Endothelial cell (in vitro differentiated cells): Measurements from ENCODE around the gene B4GALT1. TPM values are rescaled to one million over a fixed set of nuclear protein-coding genes. Genes with fewer than 3 reads are reported as not detected.
"Not testable (repeated sequence)": the region's sequence is repeated elsewhere in the genome, so short reads cannot be mapped to it uniquely, and the experiment has no call there.

Experiments used
- DNase-seq: peaks from one replicate; pipeline ENCODE4 v3.0.0; 2021; ENCODE audit warnings: low spot score
- H3K27ac Mint-ChIP-seq: one replicate; pipeline ENCODE4 v1.8.0; 2021; ENCODE audit warnings: mixed read lengths, inconsistent platforms; ENCODE audit not compliant: unreplicated experiment
- H3K27me3 Mint-ChIP-seq: one replicate; pipeline ENCODE4 v1.8.0; 2021; ENCODE audit warnings: mild to moderate bottlenecking, moderate library complexity, mixed read lengths, inconsistent platforms; ENCODE audit not compliant: unreplicated experiment
- H3K36me3 Mint-ChIP-seq: one replicate; pipeline ENCODE4 v1.8.0; 2021; ENCODE audit warnings: mild to moderate bottlenecking, low read depth, mixed read lengths, inconsistent platforms; ENCODE audit not compliant: unreplicated experiment
- H3K4me1 Mint-ChIP-seq: one replicate; pipeline ENCODE4 v1.8.0; 2021; ENCODE audit warnings: mild to moderate bottlenecking, mixed read lengths, inconsistent platforms; ENCODE audit not compliant: unreplicated experiment
- H3K4me3 Mint-ChIP-seq: one replicate; pipeline ENCODE4 v1.8.0; 2021; ENCODE audit warnings: mild to moderate bottlenecking, mixed read lengths, inconsistent platforms; ENCODE audit not compliant: unreplicated experiment
- H3K9me3 Mint-ChIP-seq: one replicate; pipeline ENCODE4 v1.8.0; 2021; ENCODE audit warnings: mixed read lengths, inconsistent platforms; ENCODE audit not compliant: unreplicated experiment
- total RNA-seq: library from RNA; stranded (reverse); fragmentation: NEBNext Ultra II Directional; extraction: Animal tissue kit (Norgen Biotek cat#: 25700); gene quantifications from one replicate; pipeline ENCODE4 v1.2.1, GENCODE V29; 2021; ENCODE audit not compliant: unreplicated experiment
- TF ChIP-seq, protein P1 (sequence below): fragments of 200-600 bp; sonication (generic); IDR thresholded peaks from one replicate; pipeline ENCODE4 v1.5.0; 2021; ENCODE audit warnings: antibody characterized with exemption; ENCODE audit not compliant: unreplicated experiment

Gene B4GALT1
- total RNA-seq, 1 donor from 2014 or later: 86.7 TPM

DNA sequence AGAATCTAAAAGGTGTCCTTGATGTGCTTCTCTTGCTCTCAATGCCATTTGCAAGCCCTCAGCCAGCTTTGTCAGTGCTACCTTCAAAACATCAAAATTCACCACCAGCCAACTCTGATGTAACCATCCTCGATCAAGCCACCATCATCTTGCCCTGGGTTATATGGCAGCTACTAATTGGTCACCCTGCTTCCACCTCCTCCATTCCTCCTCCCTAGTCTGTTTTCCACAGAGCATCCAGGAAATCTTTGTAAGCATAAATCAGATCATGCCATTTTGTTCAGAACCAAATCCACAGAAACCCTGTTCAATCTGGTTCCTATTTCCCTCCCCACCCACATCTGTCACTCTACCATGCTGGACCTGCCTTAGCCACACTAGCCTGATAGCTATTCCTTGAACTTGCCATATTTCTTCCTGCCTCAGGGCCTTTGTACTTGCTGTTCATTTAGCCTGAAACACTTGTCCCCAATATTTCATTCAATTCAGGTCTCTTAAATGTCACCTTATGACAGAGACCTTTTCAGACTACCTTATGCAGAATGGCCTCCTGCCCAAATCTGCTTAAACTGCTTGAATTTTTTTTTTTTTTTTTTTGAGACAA, 1.9 kb upstream of the B4GALT1 start:
- Mint-ChIP-seq H3K4me1 (peaks cover 63% of the 10 kb centered on the region), H3K27me3 (peaks cover 20% of the 10 kb centered on the region), H3K27ac (peak overlapping the region; percentile 14), H3K36me3 (peaks cover 8% of the 10 kb centered on the region), H3K9me3 (no peaks in the 10 kb centered on the region), H3K4me3 (peak overlapping the region; percentile 49)
- no peak for DNase-seq
- TF ChIP-seq, protein P1, sequence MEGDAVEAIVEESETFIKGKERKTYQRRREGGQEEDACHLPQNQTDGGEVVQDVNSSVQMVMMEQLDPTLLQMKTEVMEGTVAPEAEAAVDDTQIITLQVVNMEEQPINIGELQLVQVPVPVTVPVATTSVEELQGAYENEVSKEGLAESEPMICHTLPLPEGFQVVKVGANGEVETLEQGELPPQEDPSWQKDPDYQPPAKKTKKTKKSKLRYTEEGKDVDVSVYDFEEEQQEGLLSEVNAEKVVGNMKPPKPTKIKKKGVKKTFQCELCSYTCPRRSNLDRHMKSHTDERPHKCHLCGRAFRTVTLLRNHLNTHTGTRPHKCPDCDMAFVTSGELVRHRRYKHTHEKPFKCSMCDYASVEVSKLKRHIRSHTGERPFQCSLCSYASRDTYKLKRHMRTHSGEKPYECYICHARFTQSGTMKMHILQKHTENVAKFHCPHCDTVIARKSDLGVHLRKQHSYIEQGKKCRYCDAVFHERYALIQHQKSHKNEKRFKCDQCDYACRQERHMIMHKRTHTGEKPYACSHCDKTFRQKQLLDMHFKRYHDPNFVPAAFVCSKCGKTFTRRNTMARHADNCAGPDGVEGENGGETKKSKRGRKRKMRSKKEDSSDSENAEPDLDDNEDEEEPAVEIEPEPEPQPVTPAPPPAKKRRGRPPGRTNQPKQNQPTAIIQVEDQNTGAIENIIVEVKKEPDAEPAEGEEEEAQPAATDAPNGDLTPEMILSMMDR: no peak

DNA sequence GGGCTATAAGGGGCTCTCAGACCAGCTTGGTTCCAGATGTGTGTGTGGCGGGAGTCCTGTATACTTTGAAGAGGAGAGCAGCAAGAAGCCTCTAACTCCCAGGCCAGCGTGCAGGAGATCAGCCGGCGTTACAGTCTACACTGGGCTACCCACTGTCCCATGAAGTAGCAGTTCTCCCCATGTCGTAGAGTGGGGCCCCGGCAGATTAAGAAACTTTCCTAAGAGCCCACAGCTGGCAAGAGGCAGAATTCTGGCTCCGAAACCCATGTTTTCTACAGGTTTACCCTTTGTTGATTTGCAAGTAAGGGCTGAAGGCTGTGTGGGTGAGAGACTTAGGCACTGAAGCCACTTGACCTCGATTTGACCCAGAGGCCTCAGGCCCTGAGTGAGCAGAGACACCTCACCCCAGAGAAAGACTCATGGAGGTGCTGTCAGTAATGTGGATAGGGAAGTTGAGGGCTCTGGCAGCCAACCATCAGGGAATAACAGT, 881 bp upstream of the B4GALT1 start:
- H3K4me1 Mint-ChIP-seq: peaks cover 64% of the 10 kb centered on the region
- DNase-seq: no peak
- no peak overlapping the region for H3K27ac Mint-ChIP-seq
- no peaks in the 10 kb centered on the region for H3K9me3 Mint-ChIP-seq
- TF ChIP-seq, protein P1: no peak
- peak overlapping the region; percentile 82 for H3K4me3 Mint-ChIP-seq
- H3K36me3 Mint-ChIP-seq: peaks cover 8% of the 10 kb centered on the region
- peaks cover 20% of the 10 kb centered on the region for H3K27me3 Mint-ChIP-seq

DNA sequence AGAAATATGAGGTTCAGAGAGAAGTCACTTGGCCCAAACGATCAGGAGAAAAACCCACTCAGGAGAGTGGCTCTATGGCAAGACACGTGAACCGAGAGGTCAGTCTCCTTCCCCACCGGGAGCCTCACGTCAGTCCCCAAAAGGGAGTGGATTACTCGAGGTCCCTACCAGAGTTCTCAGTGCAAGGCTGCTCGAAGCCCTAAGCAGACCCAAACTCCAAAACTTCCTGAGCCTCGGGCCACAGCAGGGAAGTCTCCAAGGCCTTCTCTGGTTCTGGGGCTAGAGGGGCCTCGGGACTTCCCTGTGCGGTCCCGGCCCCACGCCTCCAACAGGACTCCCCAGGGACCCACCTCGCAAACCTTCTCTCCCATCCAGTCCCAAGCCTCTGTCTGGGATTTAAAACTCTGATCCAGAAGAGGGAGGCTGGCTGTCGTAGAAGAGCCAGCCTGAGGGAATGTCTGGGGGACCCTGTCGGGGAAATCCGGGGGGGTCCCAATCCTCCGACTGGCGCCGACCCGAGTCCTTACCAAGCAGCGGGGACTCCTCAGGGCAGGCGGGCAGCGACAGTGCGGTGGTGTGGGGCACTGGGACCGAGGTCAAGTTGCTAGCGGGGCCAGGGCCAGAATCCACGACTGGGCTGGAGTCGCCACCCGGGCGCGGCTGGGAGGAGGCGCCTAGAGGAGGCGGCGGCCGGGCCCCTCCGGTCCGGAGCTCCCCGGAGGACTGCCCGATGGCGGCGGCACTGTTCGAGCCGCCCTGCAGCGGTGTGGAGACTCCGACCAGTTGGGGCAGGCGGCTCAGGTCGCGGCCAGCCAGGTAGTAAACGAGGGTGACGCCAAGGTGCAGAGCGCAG, 679 bp downstream of the B4GALT1 start:
- Mint-ChIP-seq H3K27me3 (peaks cover 20% of the 10 kb centered on the region), H3K27ac (peak overlapping the region; percentile 74), H3K4me1 (peaks cover 59% of the 10 kb centered on the region), H3K9me3 (no peaks in the 10 kb centered on the region), H3K4me3 (peak overlapping the region; percentile 96), H3K36me3 (peaks cover 14% of the 10 kb centered on the region)
- TF ChIP-seq, protein P1: no peak
- DNase-seq: peak; percentile 46

DNA sequence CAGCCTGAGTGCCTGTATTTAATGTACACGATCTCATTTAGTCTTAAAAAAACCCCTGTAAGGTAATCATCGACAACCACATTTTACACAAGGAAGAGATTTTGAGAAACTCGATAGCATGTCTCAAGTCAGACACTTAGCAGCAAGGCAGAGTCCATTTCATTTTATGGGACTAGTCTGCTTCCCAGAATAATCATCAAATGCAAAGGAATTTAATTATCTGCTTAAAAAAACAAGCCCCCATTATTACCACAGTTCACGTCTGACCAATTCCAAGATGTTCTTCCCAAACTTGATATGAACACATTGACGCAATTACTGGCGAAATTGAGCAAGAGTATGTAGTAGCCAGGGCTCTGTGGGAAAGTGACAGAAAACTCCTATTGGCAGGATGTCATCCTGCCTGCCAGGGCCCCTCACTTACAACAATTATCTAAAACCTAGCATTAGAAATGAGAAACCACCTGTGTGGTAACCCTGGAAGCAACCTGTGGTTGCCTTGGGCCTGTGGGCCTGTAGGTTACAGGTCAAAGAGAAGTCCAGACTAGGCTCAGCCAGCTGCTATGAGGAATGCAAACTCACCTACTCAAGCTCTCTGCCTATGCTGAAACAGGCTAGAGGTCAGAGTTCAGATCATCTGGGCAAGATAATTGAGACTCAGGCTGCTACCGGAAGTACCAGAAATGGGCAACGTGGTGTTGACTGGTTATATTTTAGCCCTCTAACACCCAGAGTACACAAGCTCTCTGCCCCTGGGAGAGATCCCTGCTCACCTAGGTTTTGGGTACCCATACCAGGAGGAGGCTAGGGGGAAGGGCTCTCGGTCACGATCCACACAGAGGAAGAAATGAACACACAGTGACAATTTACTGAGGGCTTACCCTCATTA, 1.6 kb downstream of the B4GALT1 start:
- H3K4me1 Mint-ChIP-seq: peaks cover 61% of the 10 kb centered on the region
- H3K4me3 Mint-ChIP-seq: peak overlapping the region; percentile 96
- peaks cover 14% of the 10 kb centered on the region for H3K36me3 Mint-ChIP-seq
- H3K9me3 Mint-ChIP-seq: no peaks in the 10 kb centered on the region
- TF ChIP-seq, protein P1: no peak
- H3K27me3 Mint-ChIP-seq: peaks cover 20% of the 10 kb centered on the region
- DNase-seq: no peak
- H3K27ac Mint-ChIP-seq: peak overlapping the region; percentile 74

DNA sequence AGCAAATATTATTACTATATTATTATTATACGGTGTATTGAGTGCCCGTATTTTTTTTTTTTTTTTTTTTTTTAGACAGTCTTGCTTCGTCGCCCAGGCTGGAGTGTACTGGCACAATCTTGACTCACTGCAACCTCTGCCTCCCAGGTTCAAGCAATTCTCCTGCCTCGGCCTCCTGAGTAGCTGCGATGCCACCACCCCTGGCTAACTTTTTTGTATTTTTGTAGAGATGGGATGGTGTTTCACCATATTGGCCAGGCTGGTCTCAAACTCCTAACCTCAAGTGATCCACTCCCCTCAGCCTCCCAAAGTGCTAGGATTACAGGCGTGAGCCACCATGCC, 2.2 kb downstream of the B4GALT1 start:
- H3K4me3 Mint-ChIP-seq: peak overlapping the region; percentile 96
- H3K4me1 Mint-ChIP-seq: peaks cover 60% of the 10 kb centered on the region
- H3K36me3 Mint-ChIP-seq: peaks cover 14% of the 10 kb centered on the region
- H3K27ac Mint-ChIP-seq: peak overlapping the region; percentile 39
- peaks cover 17% of the 10 kb centered on the region for H3K27me3 Mint-ChIP-seq
- DNase-seq, H3K9me3 Mint-ChIP-seq: not testable (repeated sequence)
